Stimulated activated naive CD8-positive, alpha-beta T cell treated with anti-CD3 and anti-CD28 coated beads, Interleukin-15, Interleukin-2, amounts not matched to agents 100 ng/mL and 50 ng/mL, for 24 hours (primary cell): ENCODE data around the gene BRAF.
"Not testable (repeated sequence)": the region's sequence is repeated elsewhere in the genome, so short reads cannot be mapped to it uniquely, and the experiment has no call there.

Source experiments
- H3K27ac Mint-ChIP-seq: one replicate; pipeline ENCODE4 v1.8.0; 2021; ENCODE audit warnings: mild to moderate bottlenecking, mixed read lengths
- H3K27me3 Mint-ChIP-seq: one replicate; pipeline ENCODE4 v1.8.0; 2021; ENCODE audit warnings: mixed read lengths
- H3K36me3 Mint-ChIP-seq: one replicate; pipeline ENCODE4 v1.8.0; 2021; ENCODE audit warnings: low read depth, mixed read lengths
- H3K4me1 Mint-ChIP-seq: one replicate; pipeline ENCODE4 v1.8.0; 2021; ENCODE audit warnings: low read depth, mixed read lengths
- H3K4me3 Mint-ChIP-seq: one replicate; pipeline ENCODE4 v1.8.0; 2021; ENCODE audit warnings: mild to moderate bottlenecking, mixed read lengths
- H3K9me3 Mint-ChIP-seq: one replicate; pipeline ENCODE4 v1.8.0; 2021; ENCODE audit warnings: mixed read lengths

The BRAF gene

DNA sequence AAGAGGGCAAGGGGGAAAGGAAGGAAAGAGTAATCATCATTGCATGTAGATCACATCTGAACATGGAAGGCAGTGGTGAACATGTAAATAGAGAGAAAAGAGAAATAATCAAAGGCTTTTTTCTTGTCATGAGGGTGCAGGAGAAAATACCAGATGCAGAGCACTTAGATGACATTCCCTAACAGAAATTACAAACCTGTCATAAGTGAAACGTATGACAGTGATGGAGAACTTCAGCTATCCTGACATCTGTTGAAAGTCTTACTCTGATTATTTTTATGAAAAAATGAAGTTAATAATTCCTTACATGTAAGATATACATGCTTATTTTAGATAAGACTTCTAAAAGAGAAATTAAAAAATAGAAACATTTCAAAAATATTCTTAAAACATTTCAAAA lies 54.7 kb downstream of the BRAF start:
- peaks cover 5% of the 10 kb centered on the region for H3K9me3 Mint-ChIP-seq
- H3K36me3 Mint-ChIP-seq: peaks cover 30% of the 10 kb centered on the region
- no peaks in the 10 kb centered on the region for H3K27me3 Mint-ChIP-seq
- peaks cover 55% of the 10 kb centered on the region for H3K4me1 Mint-ChIP-seq
- no peak overlapping the region for H3K4me3 Mint-ChIP-seq
- peak overlapping the region; percentile 51 for H3K27ac Mint-ChIP-seq

DNA sequence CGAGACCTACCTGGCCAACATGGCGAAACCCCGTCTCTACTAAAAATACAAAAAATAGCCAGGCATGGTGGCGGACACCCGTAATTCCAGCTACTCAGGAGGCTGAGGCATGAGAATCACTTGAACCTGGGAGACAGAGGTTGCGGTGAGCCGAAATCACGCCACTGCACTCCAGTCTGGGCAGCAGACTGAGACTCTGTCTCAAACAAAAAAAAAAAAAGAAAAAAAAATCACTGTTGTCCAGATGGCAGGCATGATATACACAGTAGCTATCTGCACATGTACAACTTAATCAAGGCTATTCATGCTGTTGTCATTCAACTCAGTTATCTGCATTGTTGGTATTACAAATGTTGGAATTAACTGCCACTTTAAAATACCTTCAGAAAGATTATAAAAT lies 55.3 kb downstream of the BRAF start:
- H3K4me3 Mint-ChIP-seq: no peak overlapping the region
- H3K36me3 Mint-ChIP-seq: peaks cover 30% of the 10 kb centered on the region
- H3K27me3 Mint-ChIP-seq: no peaks in the 10 kb centered on the region
- no peak overlapping the region for H3K27ac Mint-ChIP-seq
- H3K9me3 Mint-ChIP-seq: peaks cover 9% of the 10 kb centered on the region
- H3K4me1 Mint-ChIP-seq: peaks cover 52% of the 10 kb centered on the region

- peak overlapping the region; percentile 50 for H3K27ac Mint-ChIP-seq
- peaks cover 11% of the 10 kb centered on the region for H3K9me3 Mint-ChIP-seq
- H3K36me3 Mint-ChIP-seq: peaks cover 32% of the 10 kb centered on the region
- no peaks in the 10 kb centered on the region for H3K27me3 Mint-ChIP-seq
- H3K4me1 Mint-ChIP-seq: peaks cover 44% of the 10 kb centered on the region
- no peak overlapping the region for H3K4me3 Mint-ChIP-seq
These were observed 57.0 kb downstream of the BRAF start for GRCh38 chr7:140867467-140868462.

- Mint-ChIP-seq H3K36me3 (peaks cover 32% of the 10 kb centered on the region), H3K27me3 (no peaks in the 10 kb centered on the region), H3K4me3 (no peak overlapping the region), H3K27ac (no peak overlapping the region), H3K9me3 (peaks cover 11% of the 10 kb centered on the region), H3K4me1 (peaks cover 51% of the 10 kb centered on the region)
These were observed 57.8 kb downstream of the BRAF start for GRCh38 chr7:140866926-140867325.

DNA sequence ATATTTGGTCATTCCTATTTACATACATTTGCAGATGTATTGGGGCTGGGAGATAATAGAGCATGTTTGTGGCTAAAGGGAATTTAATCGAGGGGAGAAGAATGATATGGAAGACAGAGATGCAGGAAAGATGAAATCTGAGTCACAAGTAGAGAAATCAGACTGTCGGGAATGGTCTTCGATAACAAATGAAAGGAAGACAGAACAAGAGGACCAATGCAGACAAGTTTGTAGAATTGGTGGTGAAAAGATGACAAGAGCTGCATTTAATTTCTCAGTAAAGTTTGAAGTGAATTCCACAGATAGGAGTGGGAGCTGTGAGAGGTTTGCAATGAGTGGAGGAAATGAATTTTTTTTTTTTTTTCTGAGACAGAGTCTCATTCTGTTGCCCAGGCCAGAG lies 60.0 kb downstream of the BRAF start:
- H3K4me1 Mint-ChIP-seq: peaks cover 37% of the 10 kb centered on the region

DNA sequence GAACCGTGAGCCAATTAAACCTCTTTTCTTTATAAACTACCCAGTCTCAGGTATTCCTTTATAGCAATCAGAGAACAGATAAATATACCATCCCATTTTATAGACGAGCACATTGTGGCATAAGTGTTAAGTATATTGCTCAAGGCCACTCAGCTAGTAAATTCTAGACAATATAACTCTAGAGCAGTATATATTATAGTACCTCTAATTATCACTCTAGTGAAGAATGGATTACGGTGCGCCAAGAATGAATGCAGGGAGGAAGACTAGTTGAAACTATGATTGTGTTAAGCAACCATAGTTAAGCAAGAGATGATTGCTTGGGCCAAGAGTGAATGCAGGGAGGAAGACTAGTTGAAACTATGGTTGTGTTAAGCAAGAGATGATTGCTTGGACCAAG lies 60.9 kb downstream of the BRAF start:
- Mint-ChIP-seq H3K36me3 (peaks cover 30% of the 10 kb centered on the region), H3K27ac (no peak overlapping the region), H3K4me3 (no peak overlapping the region)

More for the DNA sequence above, 60.0 kb downstream of the BRAF start:
- no peaks in the 10 kb centered on the region for H3K27me3 Mint-ChIP-seq
- H3K4me3 Mint-ChIP-seq: no peak overlapping the region
- no peak overlapping the region for H3K27ac Mint-ChIP-seq
- H3K36me3 Mint-ChIP-seq: peaks cover 32% of the 10 kb centered on the region
- H3K9me3 Mint-ChIP-seq: peaks cover 11% of the 10 kb centered on the region

GRCh38 chr7:140863184-140863583 lies 61.5 kb downstream of the BRAF start:
- Mint-ChIP-seq H3K27me3 (no peaks in the 10 kb centered on the region), H3K9me3 (peaks cover 11% of the 10 kb centered on the region), H3K4me3 (no peak overlapping the region), H3K36me3 (peaks cover 26% of the 10 kb centered on the region), H3K27ac (no peak overlapping the region), H3K4me1 (peaks cover 28% of the 10 kb centered on the region)

More for the DNA sequence above, 60.9 kb downstream of the BRAF start:
- peaks cover 32% of the 10 kb centered on the region for H3K4me1 Mint-ChIP-seq
- peaks cover 11% of the 10 kb centered on the region for H3K9me3 Mint-ChIP-seq
- H3K27me3 Mint-ChIP-seq: no peaks in the 10 kb centered on the region

DNA sequence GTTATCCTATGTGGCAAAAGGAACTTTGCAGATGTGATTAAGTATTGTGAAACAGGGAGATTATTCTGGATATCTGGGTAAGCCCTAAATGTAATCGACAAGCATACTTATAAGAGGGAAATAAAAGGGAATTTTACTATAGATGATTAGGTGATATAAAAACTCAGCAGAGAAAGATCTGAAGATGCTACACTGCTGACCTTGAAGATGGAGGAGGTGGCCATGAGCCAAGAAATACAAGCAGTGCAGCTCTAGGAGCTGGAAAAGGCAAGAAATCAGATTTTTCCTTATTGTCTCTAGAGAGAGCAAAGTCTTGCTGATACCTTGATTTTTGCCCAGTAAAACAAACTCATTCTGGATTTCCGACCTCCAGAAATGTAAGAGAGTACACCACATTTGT lies 67.7 kb downstream of the BRAF start:
- Mint-ChIP-seq H3K36me3 (peaks cover 8% of the 10 kb centered on the region), H3K9me3 (no peaks in the 10 kb centered on the region), H3K27me3 (no peaks in the 10 kb centered on the region), H3K4me1 (peaks cover 31% of the 10 kb centered on the region), H3K27ac (no peak overlapping the region), H3K4me3 (no peak overlapping the region)

DNA sequence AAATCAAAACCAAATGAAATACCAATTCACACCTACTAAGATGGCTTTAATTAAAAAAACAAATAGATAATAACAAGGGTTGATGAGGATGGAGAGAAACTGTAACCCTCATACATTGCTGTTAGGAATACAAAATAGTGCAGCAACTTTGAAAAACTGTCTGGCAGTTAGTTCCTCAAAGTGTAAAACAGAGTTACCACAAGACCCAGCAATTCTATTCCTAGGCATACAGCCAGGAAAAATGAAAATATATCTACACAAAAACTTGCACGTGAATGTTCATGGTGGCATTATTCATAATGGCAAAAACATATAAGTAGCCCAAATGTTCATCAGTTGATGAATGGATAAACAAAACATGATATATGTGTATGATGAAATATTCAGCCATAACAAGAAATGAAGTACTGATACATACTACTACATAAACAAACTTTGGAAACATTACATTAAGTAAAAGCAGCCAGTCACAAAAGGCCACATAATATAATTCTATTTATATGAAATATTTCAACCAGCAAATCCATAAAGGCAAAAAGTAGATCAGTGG lies 83.5 kb downstream of the BRAF start:
- H3K27me3 Mint-ChIP-seq: no peaks in the 10 kb centered on the region
- H3K4me3 Mint-ChIP-seq: no peak overlapping the region
- H3K27ac Mint-ChIP-seq: no peak overlapping the region
- no peaks in the 10 kb centered on the region for H3K4me1 Mint-ChIP-seq
- H3K36me3 Mint-ChIP-seq: peaks cover 41% of the 10 kb centered on the region
- peaks cover under 1% of the 10 kb centered on the region for H3K9me3 Mint-ChIP-seq

DNA sequence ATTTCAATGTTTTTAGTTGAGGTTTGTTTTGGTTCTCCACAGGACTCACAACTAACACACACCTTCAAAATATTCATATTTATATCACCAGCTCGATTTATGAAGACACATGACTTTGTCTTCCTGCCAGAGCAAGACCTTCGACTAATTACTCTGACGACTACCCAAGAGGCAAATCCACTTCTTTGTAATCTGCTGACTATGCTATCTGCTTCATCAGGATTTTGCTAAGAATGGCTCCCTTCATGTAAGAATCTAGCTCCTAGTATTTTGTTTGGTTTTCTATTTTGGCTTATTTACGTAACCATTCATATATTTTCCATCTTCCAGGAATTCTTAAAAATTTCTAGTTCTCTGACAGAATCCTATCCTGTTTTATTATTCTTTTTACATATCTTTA lies 93.0 kb downstream of the BRAF start:
- no peaks in the 10 kb centered on the region for H3K4me1 Mint-ChIP-seq
- H3K36me3 Mint-ChIP-seq: peaks cover 44% of the 10 kb centered on the region
- no peaks in the 10 kb centered on the region for H3K9me3 Mint-ChIP-seq
- H3K27ac Mint-ChIP-seq: no peak overlapping the region
- H3K27me3 Mint-ChIP-seq: no peaks in the 10 kb centered on the region
- H3K4me3 Mint-ChIP-seq: no peak overlapping the region

GRCh38 chr7:140829720-140830119 lies 95.0 kb downstream of the BRAF start:
- Mint-ChIP-seq H3K4me1 (no peaks in the 10 kb centered on the region), H3K4me3 (no peak overlapping the region), H3K27ac (peak overlapping the region; percentile 56), H3K9me3 (no peaks in the 10 kb centered on the region), H3K27me3 (no peaks in the 10 kb centered on the region), H3K36me3 (peaks cover 41% of the 10 kb centered on the region)

DNA sequence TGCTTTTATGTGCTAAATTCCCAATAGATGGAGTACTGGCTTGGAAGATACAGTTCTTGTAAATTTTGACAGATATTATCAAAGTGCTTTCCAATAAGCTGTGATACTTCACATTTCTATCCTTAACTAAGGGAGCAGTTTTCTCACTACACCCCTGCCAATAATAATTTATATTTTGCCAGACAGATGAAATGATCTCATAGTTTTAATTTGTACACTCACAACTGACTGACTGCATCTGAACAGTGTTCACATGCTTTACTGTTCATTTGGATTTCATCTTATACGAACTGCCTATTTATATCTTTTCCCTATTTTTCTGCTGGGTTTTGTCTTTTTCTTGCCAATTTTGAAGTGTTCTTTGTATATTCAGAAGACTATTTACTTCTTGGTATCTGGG lies 96.0 kb downstream of the BRAF start:
- Mint-ChIP-seq H3K4me3 (no peak overlapping the region), H3K9me3 (no peaks in the 10 kb centered on the region), H3K4me1 (no peaks in the 10 kb centered on the region), H3K27ac (no peak overlapping the region), H3K27me3 (no peaks in the 10 kb centered on the region), H3K36me3 (peaks cover 36% of the 10 kb centered on the region)

GRCh38 chr7:140817383-140817782 lies 107.3 kb downstream of the BRAF start:
- peaks cover 29% of the 10 kb centered on the region for H3K36me3 Mint-ChIP-seq
- H3K27ac Mint-ChIP-seq, H3K4me1 Mint-ChIP-seq, H3K27me3 Mint-ChIP-seq, H3K4me3 Mint-ChIP-seq, H3K9me3 Mint-ChIP-seq: not testable (repeated sequence)

GRCh38 chr7:140810830-140811556 lies 113.7 kb downstream of the BRAF start:
- Mint-ChIP-seq H3K36me3 (peaks cover 10% of the 10 kb centered on the region), H3K4me1 (no peaks in the 10 kb centered on the region), H3K27ac (no peak overlapping the region), H3K4me3 (no peak overlapping the region), H3K27me3 (no peaks in the 10 kb centered on the region), H3K9me3 (no peaks in the 10 kb centered on the region)

GRCh38 chr7:140810385-140810784 lies 114.3 kb downstream of the BRAF start:
- Mint-ChIP-seq H3K9me3 (no peaks in the 10 kb centered on the region), H3K4me1 (no peaks in the 10 kb centered on the region), H3K4me3 (no peak overlapping the region), H3K27ac (no peak overlapping the region), H3K27me3 (no peaks in the 10 kb centered on the region), H3K36me3 (peaks cover 10% of the 10 kb centered on the region)
